WTC11 (cell line): ENCODE measurements around the gene GOLT1B. TPM values are rescaled to one million over a fixed set of nuclear protein-coding genes. Genes with fewer than 3 reads are reported as not detected.

Experiments
- ATAC-seq: fragments of 200-7000 bp; cut with Tn5 transposase; 2 replicates; pipeline ENCODE4 v1.10.0; 2021; ENCODE audit warnings: mild to moderate bottlenecking, moderate library complexity
- CTCF ChIA-PET: fragments of 300-600 bp; sonication (Branson Sonifier 250); formaldehyde crosslinking; loops from one replicate; lab custom pipeline; 2021; ENCODE audit warnings: antibody characterized with exemption; lab: Charles Lee
- POLR2A ChIA-PET: fragments of 350-600 bp; sonication (Branson Sonifier 250); formaldehyde crosslinking; loops from one replicate; lab custom pipeline; 2021; ENCODE audit warnings: antibody characterized with exemption; lab: Charles Lee
- DNase-seq: peaks from one replicate; pipeline ENCODE4 v3.0.0; 2021; ENCODE audit warnings: low spot score
- H3K27ac Mint-ChIP-seq: 2 replicates; pipeline ENCODE4 v1.8.0; 2021; ENCODE audit warnings: mixed read lengths
- H3K27me3 Mint-ChIP-seq: 2 replicates; pipeline ENCODE4 v1.8.0; 2021; ENCODE audit warnings: low read depth, mild to moderate bottlenecking, moderate library complexity, mixed read lengths
- H3K36me3 Mint-ChIP-seq: 2 replicates; pipeline ENCODE4 v1.8.0; 2021; ENCODE audit warnings: mixed read lengths
- H3K4me1 Mint-ChIP-seq: 2 replicates; pipeline ENCODE4 v1.8.0; 2022; ENCODE audit warnings: mixed read lengths
- H3K4me3 Mint-ChIP-seq: 2 replicates; pipeline ENCODE4 v1.8.0; 2021; ENCODE audit warnings: mild to moderate bottlenecking, moderate library complexity, mixed read lengths
- H3K9me3 Mint-ChIP-seq: 2 replicates; pipeline ENCODE4 v1.8.0; 2021; ENCODE audit warnings: mixed read lengths
- ARID4B ChIP-seq: sonication (generic); formaldehyde crosslinking; IDR thresholded peaks from 2 replicates; pipeline ENCODE4 v1.8.0; 2023; ENCODE audit warnings: missing genetic modification reagents, mild to moderate bottlenecking, borderline replicate concordance
- CDX4 ChIP-seq: fragments of 250-450 bp; sonication (Bioruptor Pico); IDR thresholded peaks from 2 replicates; pipeline ENCODE4 v1.9.0; 2021; ENCODE audit warnings: moderate library complexity, mild to moderate bottlenecking, inconsistent platforms, borderline replicate concordance
- CREM ChIP-seq: sonication (generic); formaldehyde crosslinking; IDR thresholded peaks from 2 replicates; pipeline ENCODE4 v1.8.1; 2022; ENCODE audit warnings: mild to moderate bottlenecking, missing genetic modification reagents, moderate library complexity
- E2F4 ChIP-seq: sonication (generic); formaldehyde crosslinking; IDR thresholded peaks from 2 replicates; pipeline ENCODE4 v1.8.1; 2022; ENCODE audit warnings: low read depth, mild to moderate bottlenecking, moderate library complexity, missing genetic modification reagents, borderline replicate concordance
- E2F5 ChIP-seq: sonication (generic); formaldehyde crosslinking; IDR thresholded peaks from 2 replicates; pipeline ENCODE4 v1.8.1; 2022; ENCODE audit warnings: mild to moderate bottlenecking, moderate library complexity, missing genetic modification reagents
- EMX1 ChIP-seq: fragments of 250-450 bp; sonication (Bioruptor Pico); IDR thresholded peaks from 2 replicates; pipeline ENCODE4 v1.8.0; 2021; ENCODE audit warnings: mild to moderate bottlenecking
- FOXK1 ChIP-seq: sonication (generic); formaldehyde crosslinking; IDR thresholded peaks from 2 replicates; pipeline ENCODE4 v1.8.0; 2022; ENCODE audit warnings: mild to moderate bottlenecking, moderate library complexity, missing genetic modification reagents
- GABPB1 ChIP-seq: sonication (generic); formaldehyde crosslinking; IDR thresholded peaks from 2 replicates; pipeline ENCODE4 v1.8.1; 2023; ENCODE audit warnings: mild to moderate bottlenecking, missing genetic modification reagents
- HMGXB4 ChIP-seq: sonication (generic); formaldehyde crosslinking; IDR thresholded peaks from 2 replicates; pipeline ENCODE4 v1.8.1; 2023; ENCODE audit warnings: mild to moderate bottlenecking, moderate library complexity, missing genetic modification reagents
- NFATC4 ChIP-seq: fragments of 250-450 bp; sonication (Bioruptor Pico); IDR thresholded peaks from 2 replicates; pipeline ENCODE4 v1.9.0; 2021; ENCODE audit warnings: mild to moderate bottlenecking
- PRDM15 ChIP-seq: sonication (generic); formaldehyde crosslinking; IDR thresholded peaks from 2 replicates; pipeline ENCODE4 v1.8.0; 2022; ENCODE audit warnings: missing genetic modification reagents
- PREB ChIP-seq: sonication (generic); formaldehyde crosslinking; IDR thresholded peaks from 2 replicates; pipeline ENCODE4 v1.8.1; 2022; ENCODE audit warnings: mild to moderate bottlenecking, missing genetic modification reagents, moderate library complexity, borderline replicate concordance
- RELA ChIP-seq: sonication (generic); formaldehyde crosslinking; IDR thresholded peaks from 2 replicates; pipeline ENCODE4 v1.8.1; 2022; ENCODE audit warnings: missing genetic modification reagents, mild to moderate bottlenecking, borderline replicate concordance
- TEAD1 ChIP-seq: sonication (generic); formaldehyde crosslinking; IDR thresholded peaks from 2 replicates; pipeline ENCODE4 v1.8.0; 2022; ENCODE audit warnings: mild to moderate bottlenecking, missing genetic modification reagents
- ZBTB21 ChIP-seq: sonication (generic); formaldehyde crosslinking; IDR thresholded peaks from 2 replicates; pipeline ENCODE4 v1.8.1; 2023; ENCODE audit warnings: mild to moderate bottlenecking, missing genetic modification reagents, borderline replicate concordance
- ZNF121 ChIP-seq: sonication (generic); formaldehyde crosslinking; IDR thresholded peaks from 2 replicates; pipeline ENCODE4 v1.8.0; 2023; ENCODE audit warnings: missing genetic modification reagents
- ZNF263 ChIP-seq: sonication (generic); formaldehyde crosslinking; IDR thresholded peaks from 2 replicates; pipeline ENCODE4 v1.8.1; 2022; ENCODE audit warnings: low read depth, mild to moderate bottlenecking, moderate library complexity, missing genetic modification reagents
- ZNF317 ChIP-seq: sonication (generic); formaldehyde crosslinking; IDR thresholded peaks from 2 replicates; pipeline ENCODE4 v1.8.1; 2023; ENCODE audit warnings: low read depth, mild to moderate bottlenecking, moderate library complexity, missing genetic modification reagents, borderline replicate concordance
- ZNF423 ChIP-seq: fragments of 250-450 bp; sonication (Bioruptor Pico); IDR thresholded peaks from 2 replicates; pipeline ENCODE4 v2.1.2; 2022; ENCODE audit warnings: mild to moderate bottlenecking, moderate library complexity
- total RNA-seq: library from RNA; stranded (reverse); gene quantifications from 3 replicates; pipeline ENCODE4 v1.2.3, GENCODE V29; 2021

GOLT1B gene
- total RNA-seq, 1 experiment from 2014 or later: 39.7 TPM

GRCh38 chr12:21553329-21553675 is 51.7 kb downstream of the GOLT1B start:
- Mint-ChIP-seq H3K36me3 (no peaks in the 10 kb centered on the region), H3K4me1 (no peaks in the 10 kb centered on the region), H3K27me3 (no peaks in the 10 kb centered on the region), H3K4me3 (no peak overlapping the region), H3K9me3 (no peaks in the 10 kb centered on the region), H3K27ac (no peak overlapping the region)
- POLR2A ChIA-PET: no interaction called here
- ATAC-seq: no peak
- no peak for DNase-seq
- CTCF ChIA-PET: no interaction called here
- TF ChIP-seq ZNF423 (CRISPR knock-in tag) (no peak), EMX1 (no peak), ZNF121 (CRISPR knock-in tag) (no peak), TEAD1 (CRISPR knock-in tag) (no peak), E2F5 (no peak), FOXK1 (no peak), NFATC4 (no peak), PREB (CRISPR knock-in tag) (no peak), ARID4B (CRISPR knock-in tag) (no peak), RELA (no peak), ZBTB21 (CRISPR knock-in tag) (no peak), CREM (CRISPR knock-in tag) (no peak), GABPB1 (no peak), PRDM15 (CRISPR knock-in tag) (no peak), E2F4 (no peak), ZNF317 (CRISPR knock-in tag) (no peak), CDX4 (CRISPR knock-in tag) (no peak), ZNF263 (CRISPR knock-in tag) (no peak), HMGXB4 (CRISPR knock-in tag) (no peak)
